Smooth muscle cell of the brain vasculature (primary cell): ENCODE results near the gene EPAS1.

Source experiments
- DNase-seq: peaks from one replicate; pipeline ENCODE4 v3.0.0-alpha.2; 2012; ENCODE audit warnings: low read depth, low spot score

Gene EPAS1

DNA sequence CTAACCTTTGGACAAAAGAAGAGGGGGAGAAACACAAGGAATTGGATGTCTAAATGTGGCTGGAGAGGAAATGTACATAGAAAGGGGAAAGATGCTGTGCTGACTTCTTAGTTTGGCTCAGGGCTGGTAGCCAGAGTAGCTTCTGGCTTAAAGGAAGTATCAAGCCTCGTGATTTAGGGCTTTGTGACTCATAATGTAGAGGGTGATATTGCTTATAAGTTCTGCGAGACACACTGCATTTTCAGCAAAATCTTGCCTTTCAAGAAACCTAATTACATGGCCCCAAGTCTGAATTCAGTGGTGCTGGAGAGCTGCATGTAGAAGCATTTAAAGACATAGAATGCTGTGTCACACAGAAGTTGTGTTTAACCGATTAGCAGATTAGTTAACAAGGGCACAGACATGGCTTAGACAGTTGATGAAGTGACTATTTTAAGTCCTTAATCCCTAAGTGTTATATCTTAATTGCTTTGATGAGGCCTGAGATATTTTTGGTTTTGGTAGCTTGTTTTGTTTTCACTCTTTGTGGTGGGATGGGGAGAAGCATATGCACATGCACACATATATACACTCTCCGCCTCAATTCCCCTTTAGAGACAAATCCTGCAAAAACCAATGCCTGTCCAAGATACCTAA, 66.4 kb downstream of the EPAS1 start:
- DNase-seq, result no peak

DNA sequence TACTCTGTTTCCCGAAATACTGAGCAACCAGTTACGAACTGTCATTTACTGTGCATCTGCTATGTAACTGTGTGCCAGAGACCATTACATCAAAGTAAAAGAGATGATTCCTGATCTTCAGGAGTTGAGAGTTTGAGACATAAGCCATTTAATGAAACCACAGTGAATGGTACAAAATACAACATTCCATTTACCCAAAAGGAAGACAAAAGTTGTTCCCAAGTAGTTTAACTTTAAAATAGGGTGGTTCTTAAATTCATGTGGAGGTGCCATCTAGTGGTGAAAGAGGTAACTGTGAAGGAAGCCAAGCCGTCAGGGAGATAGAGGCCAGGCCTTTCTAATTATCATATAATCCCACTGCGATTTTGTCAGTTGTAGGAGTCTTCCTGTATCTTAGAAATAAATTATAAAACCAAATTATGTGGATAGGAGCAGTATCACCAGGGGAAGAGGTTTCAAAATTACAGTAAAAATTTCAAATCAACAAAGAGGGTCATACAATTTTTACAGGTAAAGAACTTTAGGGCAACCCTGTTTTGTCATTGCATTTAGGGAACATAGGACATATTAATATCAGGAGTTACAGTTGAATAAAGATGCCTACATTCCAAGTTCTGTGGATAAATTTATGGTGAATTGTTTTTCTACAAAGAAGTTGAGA, 67.7 kb downstream of the EPAS1 start:
- peak; percentile 32 for DNase-seq

DNA sequence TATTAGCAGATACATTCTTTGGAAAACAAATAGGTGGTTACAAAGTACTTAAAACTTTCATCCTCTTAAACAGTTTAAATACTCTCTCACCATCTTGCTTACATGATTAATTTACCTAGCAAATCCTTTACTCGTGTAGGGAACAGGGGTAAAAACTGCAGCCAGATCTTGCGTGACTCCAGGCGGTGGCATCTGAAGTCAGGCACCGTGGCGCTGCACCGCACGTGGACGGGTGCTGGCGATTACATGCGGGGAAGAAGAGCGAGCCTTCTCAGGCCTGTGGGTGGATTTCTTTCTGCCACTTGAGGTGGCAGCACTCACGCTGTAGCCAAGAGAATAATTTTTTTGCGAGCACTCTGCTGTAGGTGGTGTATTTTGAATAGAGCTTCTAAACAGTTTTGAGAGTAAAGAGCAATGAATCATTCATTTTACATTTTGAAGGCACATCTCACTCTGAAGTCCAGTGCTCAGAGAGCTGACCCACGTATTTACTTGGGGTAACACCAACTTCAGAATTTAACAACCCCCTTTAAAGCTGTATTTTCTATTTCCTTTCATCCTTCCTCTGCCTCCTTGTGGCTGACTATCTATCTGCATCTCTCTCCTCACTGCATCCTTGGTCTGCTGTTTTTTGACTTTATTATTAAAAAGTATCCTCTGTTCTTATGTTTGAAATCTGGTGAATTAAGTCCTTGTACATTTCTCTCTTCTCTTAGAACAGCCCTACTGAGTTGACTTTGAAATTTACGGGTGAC, 68.9 kb downstream of the EPAS1 start:
- DNase-seq, result no peak

DNA sequence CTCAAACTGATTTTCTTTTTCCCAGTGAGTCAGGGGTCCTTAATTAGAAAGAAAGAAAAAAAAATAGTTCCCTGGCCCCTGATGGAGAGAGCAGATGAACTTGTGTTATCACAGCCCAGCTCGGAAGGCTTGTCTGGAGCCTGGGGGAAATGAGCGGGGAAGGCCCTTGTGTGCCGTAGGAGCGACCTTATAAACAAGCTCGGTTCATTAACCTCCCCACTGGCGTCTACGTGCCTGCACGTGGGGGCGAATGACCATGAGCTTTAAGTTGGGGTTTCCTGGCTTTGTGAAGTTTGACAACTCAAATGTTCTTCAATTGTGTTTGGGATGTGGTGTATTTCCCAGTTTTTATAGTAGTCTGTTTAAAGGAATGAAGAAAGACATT, 69.5 kb downstream of the EPAS1 start:
- DNase-seq, result no peak

DNA sequence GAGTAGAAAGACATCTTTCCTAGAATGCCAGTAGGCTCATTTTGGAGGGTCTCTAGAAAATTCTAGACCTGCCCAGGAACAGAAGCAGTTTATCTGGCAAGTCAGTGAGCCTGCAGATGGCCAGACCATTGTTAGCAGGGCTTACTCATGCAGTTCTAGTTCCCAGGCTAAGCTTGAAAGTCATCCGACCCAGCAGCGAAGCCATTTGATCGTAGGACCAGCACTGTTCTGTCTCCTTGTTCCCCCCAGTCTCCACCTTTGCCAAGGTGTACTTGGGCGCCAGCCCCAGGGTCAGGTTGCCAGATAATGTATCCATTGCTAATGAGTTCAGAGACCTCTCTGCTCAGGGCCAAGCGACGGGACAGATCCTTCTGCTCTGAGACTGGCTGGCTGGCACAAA, 70.1 kb downstream of the EPAS1 start:
- no peak for DNase-seq

DNA sequence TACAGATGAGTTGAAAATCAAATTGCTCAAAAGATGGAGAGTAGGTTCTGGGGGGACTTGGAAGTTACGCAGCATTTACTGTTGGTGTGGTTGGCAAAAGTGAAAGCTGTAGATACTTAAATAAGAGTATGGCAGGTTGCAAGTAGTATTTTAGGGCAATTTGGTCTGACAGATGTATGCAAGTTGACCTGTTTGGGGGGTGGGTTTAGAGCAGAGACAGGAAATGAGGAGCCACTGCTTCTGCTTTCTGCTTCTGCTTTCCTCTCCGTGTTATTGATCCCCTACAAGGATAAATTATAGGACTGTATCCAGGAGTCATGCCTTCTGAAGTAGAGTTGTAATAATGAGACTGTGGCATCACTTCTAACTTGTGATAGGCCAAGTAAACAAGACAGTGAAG, 71.2 kb downstream of the EPAS1 start:
- DNase-seq, result no peak

DNA sequence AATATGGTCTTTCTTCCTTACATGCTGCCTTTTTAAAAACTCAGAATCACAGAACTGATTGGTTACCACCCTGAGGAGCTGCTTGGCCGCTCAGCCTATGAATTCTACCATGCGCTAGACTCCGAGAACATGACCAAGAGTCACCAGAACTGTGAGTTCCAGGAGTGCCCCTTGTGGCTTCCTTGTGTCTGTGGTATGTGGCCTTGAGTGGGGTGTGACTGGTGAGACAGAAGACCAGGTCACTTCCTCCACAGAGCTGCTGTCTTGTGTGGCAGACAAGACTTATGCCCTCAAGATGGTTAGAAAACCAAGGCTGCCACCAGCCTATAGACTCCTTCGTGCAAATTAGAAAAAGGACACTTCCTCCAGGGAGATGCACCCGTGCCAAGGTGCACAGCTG, 72.6 kb downstream of the EPAS1 start:
- no peak for DNase-seq

DNA sequence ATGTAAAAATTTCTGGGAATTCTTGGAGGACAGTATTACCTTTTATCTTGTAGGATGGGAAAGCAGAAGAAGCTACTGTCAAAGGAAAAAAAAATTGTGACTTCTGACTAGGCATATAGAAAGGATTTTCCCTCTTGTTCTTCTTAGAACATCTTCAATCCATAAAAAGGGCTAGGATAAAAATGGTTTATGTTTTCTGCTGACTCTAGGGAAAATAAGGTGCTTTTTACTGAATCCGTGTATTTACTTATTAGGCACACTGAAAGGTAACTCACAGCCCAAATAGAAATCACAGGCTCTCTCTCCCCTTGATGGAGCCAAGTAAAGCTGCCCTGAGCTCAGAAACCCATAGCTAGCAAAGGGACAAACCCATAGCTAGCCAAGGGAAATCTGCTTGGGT, 74.6 kb downstream of the EPAS1 start:
- no peak for DNase-seq

DNA sequence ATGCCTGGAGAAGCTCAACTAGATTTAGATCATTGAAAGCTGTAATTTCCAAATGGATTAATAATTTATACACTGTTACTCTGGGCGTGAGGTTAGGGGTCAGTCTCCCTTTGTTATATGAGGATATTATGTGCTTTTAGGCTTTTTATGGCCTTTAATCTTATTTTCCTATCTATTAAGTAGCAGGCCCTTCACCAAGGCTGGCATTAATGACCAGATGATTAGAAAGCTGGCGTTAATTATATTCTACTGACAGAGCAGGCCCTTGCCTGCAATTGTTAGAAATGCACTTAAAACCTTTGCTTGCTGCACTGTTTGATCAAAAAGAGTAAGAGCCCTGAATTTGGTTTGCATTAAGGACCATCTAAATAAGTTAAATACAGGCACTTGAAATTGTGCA, 75.3 kb downstream of the EPAS1 start:
- no peak for DNase-seq

DNA sequence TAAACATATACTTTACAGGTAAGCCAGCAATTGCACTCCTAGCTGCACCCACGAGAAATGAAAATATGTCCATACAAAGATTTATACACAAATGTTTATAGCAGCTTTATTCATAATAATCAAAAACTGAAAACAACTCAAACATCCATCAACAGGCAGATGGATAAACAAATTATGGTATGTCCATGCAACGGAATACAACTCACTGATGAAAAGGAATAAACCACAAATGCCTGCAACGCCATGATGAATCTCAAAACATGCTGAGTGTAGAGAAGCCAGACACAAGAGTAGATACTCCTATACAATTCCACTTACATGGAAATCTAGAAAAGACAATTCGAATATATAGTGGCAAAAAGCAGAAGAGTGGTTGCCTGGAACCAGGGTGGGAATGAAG, 76.0 kb downstream of the EPAS1 start:
- no peak for DNase-seq

DNA sequence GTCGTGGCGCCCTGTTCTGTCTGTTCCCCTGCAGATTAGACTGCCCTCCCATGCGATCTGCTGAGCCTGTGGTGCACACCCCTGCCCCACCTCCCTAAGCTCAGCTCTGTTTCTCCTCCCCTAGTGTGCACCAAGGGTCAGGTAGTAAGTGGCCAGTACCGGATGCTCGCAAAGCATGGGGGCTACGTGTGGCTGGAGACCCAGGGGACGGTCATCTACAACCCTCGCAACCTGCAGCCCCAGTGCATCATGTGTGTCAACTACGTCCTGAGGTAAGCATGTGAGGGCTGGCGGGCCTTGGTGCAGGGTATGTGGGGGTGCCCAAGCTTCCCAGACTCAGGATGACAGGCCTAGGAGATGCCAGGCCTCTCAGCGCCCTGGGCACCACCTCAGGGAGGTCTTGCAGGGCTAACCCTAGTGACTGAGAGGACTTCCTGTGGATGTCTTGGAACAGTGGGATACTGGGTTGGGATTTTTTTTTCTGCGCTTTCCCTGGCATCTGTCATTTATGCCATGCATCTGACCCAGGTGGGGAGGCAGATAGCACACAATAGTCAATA, 78.4 kb downstream of the EPAS1 start:
- no peak for DNase-seq

DNA sequence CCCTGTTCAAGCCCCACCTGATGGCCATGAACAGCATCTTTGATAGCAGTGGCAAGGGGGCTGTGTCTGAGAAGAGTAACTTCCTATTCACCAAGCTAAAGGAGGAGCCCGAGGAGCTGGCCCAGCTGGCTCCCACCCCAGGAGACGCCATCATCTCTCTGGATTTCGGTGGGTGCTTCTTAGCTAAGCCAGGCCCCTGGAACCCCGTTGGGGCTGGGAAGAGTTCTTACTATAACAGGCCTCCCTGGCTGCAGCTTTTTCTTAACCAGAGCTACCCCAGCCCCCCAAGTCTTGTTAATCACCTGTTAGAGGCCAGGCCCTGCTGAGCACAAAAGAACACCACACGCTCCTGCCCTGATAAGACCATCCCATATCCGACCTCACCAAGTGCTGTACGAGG, 79.4 kb downstream of the EPAS1 start:
- DNase-seq, result no peak

DNA sequence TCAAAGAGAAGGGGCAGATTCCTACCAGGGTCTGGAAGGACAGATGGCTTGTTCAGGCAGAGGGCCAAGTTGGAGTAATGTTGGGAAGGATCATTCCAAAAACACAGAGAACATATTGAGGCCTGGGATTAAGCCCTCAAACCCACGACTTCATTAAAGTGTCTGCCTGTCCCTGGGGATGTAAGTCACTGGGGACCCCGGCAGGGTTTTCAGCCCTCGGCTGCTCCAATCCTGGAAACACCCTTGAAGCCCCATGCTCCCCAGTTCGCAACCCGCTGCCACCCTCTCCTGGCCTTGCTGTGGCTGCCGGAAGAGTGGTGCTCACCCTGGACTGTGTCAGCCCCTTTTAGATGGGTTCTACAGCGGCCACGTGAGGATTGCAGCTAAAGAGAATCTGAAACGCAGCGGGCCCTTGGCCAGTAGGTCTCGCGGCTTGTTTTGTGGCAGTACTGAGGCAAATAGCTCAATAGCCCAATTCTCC, 79.9 kb downstream of the EPAS1 start:
- no peak for DNase-seq

DNA sequence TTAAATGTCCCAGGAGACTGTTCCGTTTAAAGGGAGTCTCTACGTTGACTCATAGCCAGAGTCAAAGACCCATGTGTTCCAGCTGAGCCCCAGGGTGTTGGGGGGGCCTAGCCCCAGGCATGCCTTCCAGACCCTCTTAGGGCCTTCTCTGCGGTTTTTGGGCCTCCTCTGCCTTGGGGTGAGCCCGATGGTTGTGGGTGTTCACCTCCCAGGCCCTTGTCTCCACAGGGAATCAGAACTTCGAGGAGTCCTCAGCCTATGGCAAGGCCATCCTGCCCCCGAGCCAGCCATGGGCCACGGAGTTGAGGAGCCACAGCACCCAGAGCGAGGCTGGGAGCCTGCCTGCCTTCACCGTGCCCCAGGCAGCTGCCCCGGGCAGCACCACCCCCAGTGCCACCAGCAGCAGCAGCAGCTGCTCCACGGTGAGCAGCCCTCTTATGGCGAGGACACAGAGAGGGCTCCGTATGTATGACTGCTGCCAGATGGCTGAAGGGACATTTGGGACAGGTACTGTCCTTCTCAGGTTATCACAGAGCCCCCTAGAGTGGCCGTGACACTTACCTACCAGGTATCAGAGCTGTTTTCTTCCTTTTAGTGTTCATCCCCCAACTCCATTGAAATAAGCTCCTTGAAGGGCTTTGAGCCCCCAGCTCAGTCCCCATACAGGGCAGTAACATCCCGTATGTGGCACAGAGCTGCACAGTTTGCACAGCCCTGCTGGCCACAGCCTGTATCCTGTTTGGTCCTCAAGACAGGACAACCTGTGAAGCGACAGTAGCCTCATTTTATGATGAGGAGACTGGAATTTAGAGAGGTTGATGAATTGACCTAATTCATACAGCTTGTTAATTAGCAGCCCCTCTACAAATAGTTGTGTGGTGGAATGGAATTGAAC, 80.7 kb downstream of the EPAS1 start:
- no peak for DNase-seq

DNA sequence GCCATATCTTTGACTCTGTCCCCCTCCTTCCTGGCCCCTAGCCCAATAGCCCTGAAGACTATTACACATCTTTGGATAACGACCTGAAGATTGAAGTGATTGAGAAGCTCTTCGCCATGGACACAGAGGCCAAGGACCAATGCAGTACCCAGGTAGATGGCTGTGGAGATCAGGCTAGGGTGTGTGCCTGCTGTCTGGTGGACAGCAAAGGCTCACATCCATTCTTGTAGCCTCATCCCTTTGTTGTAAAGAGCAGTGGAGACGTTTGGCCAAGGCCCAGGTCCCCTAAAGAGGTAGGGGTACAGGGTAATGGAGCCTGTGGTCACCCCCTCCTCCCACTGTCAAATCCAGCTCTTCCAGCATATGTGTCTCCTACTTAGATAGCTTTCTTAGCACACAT, 81.4 kb downstream of the EPAS1 start:
- DNase-seq, result no peak

DNA sequence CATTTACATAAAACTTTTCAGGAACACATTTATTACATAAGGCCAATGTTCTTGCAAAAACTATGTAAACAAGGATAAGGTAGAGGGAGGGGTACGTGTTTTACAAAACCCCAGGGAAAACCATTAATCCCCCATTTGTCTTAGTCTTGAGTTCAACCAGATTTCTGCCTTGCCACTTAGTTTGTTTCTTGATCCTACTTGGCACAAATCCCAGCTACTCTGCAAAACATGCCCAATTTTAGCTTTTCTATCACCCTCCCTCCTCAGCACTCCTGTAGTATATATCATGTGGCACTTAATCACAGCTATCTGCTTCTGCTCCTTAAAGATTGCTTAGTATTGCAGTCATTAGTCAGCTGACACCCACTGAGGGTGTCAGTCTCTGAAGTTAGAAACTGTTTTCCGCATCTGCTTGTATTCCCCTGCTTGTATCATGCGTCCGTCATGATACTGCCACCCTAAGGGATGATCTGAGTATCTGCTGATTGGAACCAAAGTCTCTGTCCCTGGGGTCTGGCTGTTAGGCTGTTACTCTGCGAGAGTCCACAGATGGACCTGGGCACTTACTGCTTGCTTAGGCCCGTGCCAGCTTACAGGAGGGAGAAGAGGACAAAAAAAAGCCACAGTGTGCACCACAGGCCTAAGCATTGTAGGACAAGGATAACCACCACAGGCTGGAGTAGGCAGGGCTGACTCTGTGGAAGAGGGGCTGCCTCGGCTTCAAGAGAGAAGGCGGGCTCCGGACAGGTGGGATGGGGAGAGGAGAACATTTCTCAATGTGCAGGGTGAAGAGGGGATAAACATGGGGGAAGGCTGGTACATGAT, 82.2 kb downstream of the EPAS1 start:
- DNase-seq, result no peak

DNA sequence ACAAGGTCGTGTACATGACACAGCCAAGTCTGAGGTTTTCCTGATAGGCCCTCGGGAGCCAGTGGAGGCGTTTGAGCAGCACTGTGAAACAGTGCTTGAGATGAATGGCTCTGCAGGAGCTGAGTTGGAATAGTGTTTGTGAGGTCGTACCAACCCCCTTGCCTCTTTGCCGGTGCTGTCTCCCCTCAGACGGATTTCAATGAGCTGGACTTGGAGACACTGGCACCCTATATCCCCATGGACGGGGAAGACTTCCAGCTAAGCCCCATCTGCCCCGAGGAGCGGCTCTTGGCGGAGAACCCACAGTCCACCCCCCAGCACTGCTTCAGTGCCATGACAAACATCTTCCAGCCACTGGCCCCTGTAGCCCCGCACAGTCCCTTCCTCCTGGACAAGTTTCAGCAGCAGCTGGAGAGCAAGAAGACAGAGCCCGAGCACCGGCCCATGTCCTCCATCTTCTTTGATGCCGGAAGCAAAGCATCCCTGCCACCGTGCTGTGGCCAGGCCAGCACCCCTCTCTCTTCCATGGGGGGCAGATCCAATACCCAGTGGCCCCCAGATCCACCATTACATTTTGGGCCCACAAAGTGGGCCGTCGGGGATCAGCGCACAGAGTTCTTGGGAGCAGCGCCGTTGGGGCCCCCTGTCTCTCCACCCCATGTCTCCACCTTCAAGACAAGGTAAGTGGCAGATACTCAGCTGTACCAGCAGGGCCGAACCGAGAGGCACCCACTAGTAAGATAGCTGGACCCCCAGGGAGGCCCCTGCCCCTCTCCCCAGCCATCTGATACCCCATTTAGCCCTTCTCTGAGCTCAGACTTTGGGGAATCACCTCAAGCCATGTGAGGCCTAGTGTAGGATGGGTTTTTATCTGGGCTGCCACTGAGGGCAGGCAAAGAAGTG, 83.1 kb downstream of the EPAS1 start:
- DNase-seq, result no peak

DNA sequence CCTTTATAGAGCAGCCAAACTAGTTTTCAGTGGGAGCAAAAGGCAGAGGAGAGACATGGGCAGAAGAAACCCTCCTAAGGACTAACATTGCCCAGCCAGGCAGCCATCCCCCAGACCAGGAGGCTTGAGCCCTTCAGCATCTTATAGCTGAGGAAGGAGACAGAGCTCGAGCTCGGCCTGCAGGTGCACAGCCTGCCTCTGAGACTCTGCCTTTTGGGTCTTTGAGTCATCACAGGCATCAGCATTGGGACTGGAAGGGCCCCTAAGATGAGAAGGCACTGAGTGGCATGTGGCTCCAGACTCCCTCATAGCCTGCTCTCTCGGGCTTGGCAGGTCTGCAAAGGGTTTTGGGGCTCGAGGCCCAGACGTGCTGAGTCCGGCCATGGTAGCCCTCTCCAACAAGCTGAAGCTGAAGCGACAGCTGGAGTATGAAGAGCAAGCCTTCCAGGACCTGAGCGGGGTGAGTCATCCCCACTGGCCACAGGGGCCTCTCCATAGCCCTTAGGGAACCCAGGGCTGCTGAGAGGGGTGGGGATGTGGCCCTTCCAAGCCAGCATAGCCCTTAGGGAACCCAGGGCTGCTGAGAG, 84.1 kb downstream of the EPAS1 start:
- no peak for DNase-seq

DNA sequence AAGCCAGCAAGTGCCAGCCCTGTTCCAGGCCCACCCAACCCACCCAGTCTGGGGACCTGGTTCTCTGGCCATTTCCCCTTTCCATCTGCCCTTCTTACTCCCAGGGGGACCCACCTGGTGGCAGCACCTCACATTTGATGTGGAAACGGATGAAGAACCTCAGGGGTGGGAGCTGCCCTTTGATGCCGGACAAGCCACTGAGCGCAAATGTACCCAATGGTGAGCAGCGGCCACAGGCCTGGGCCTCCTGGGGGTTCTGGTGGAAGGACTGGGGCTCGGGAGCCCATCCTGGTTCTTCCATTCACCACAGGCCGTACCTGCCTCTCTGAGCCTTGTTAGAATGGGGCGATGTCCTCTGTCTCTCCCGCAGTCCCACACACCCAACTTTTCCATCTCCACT, 84.7 kb downstream of the EPAS1 start:
- no peak for DNase-seq
